Suppressor macrophage treated with lipopolysaccharide for 4 hours (primary cell): ENCODE data around the gene GSG1.
"Not testable (repeated sequence)": the region's sequence is repeated elsewhere in the genome, so short reads cannot be mapped to it uniquely, and the experiment has no call there.

Experiments used
- DNase-seq: peaks from one replicate; pipeline ENCODE4 v3.0.0-alpha.2; 2020

The GSG1 gene

DNA sequence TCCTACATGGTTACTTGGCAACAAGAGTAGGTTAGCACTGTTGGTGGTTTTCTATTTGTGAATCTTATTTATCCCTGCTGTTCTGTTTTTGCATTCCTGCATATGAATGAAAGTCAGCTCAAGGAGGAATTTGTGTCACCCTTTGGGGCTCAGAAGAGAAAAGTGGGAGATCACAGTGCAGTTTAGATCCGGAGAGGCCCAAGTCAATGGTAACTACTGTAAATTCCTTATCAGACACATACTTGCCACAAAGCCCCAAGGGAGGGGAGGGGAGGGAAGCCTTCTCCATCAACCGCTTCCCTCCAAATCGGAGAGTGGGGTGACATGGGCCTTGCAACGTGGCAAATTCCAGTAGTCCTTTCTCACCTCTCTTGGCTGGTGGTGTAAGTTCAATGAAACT, 15.0 kb downstream of the GSG1 start:
- no peak for DNase-seq

DNA sequence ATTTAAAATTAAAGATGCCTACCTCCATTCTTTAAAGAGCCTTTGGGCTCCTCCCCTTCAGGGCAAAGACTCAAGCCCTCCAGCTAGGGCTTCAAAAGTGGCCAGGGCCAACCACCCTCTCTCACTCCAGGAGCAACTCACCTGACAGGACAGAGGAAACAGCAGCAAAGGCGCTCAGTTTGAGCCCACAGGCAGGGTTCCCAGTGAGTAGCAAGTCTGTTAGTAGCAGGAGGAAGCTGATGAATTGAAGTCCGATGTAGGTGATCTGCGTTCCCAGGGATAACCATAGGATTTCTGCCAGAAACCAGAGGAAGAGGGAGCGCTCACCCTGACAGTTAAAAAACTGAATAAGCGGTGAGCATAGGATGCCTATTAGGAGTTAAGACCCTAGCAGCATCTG, 15.7 kb downstream of the GSG1 start:
- DNase-seq = no peak

DNA sequence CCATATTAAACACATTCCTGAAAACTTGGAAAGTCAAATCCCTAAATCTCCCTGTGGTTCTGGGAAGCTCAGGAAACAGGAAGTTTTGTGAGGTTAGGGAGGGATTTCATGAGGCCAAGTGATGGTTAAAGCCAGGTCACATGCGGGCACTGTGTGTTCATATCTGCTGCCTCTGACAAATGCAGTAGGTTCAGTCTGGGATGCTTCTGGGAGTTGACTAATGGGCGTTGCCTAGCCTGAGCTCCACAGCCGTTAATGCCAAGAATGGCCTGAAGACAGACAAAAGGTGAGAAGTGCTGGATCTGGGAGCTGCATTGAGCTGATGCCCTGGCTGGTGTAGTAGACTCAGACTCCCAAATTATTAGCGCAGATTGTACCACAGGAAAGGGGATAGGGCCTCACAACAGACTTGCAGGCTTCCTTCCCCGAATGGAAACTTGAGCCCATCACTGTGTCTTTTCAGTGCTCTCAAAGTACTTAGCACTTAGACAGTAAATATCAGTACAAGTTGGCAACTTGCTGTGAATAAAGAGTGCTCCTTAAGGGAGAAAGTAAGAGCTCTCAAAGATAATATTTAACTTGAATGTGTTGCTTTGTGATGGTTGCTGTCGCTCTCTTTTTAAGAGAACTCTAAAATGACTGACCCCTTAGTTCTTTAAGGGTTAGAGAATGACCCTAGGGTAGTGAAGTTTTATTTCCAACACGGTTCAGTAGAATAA, 17.3 kb downstream of the GSG1 start:
- DNase-seq = no peak

DNA sequence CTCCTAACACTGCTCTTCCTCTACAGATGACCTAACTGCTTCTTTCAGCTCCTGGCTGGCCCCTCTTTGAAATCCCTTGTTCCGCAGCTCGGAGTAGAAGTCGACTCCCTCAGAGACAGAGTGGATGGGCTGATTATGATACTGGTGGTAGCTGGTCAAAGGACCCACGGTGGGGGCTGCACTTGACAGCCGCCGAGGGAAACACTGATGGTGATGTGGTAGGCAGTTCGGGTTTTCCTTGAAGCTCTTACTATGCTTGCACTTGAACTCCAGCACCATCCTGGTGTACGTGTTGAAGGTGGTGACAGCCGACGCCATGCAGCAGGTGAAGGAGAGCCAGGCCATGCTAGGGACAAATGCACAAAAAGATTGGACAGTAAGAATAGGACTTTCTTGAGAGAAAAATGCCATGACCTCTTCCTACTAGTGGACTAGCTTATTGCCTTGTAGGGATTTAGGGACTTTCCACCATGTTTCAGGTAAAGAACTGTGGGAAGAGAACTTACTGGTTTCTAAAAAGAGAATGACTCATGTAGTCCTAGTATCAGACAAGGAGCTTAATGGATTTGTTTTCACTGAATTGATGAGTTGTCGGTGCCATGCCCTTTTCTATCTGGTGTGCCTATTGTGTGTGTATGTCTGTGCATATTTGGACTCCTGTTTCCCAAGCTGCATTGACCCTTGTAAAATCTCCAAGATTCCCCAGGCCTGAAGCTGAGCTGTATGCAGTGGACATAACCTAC, 18.4 kb downstream of the GSG1 start:
- DNase-seq = no peak

DNA sequence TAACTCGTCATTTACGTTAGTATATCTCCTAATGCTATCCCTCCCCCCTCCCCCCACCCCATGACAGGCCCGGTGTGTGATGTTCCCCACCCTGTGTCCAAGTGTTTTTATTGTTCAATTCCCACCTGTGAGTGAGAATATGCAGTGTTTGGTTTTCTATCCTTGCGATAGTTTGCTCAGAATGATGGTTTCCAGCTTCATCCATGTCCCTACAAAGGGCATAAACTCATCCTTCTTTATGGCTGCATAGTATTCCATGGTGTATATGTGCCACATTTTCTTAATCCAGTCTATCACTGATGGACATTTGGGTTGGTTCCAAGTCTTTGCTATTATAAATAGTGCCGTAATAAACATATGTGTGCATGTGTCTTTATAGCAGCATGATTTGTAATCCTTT, 19.8 kb downstream of the GSG1 start:
- not testable (repeated sequence) for DNase-seq

DNA sequence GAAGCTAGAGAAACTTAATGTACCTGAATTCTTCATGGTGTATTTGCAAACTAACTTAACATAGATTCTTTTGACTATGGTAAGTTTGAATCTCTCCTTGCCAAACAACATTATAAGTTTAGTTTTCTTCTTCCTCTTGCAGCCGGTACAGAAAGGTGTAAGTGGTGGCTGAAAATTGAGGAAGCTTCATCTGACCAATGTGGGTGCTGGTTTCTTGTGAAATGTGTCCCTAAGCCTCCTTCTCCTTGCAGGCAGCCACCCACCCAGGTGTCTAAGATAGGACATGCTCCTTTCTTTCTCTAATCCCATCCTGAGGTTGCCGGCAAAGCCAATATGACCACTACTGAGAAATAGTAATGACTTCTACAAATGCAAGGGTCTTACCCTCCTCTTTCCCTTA, 20.6 kb downstream of the GSG1 start:
- no peak for DNase-seq

DNA sequence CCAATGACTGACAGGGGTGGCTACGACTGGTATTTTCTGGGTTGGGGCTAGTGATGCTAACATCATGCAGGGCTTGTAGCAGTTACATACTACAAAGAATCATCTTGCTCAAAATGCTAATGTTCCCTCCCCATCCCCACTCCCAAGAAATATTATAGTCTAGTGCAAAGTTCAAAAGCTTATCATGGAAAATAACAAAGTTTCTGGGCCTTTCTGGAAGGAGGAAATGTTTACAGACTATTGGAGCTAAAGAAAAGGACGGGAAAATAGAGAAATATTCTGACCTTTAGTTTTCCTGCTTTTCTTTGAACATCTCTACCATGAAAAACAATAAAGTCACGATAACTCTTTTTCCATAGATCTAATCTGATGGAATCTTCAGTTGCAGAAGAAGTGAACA, 23.2 kb downstream of the GSG1 start:
- no peak for DNase-seq

DNA sequence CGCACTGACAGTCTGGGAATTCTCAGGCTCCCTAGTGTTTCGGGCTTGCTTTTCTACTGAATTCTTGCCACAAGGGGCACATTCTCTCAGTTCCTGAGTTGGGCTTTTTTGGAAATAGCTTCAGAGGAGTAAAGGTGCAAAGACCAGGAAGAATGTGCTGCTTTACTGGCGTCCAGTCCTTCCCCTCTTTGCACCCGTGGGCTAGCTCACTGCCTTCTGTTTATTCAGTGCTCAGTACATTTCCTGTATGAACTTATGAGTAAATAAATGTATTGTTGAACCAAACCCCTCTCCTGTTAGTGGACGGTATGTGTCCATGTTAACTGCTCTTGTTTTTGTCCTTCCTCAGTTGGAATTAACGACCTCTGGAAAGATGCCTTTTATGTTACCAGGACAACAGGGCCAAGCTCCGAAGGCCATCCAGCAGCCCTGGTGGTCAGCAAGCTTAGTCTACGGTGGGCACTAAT, 24.0 kb downstream of the GSG1 start:
- DNase-seq = no peak

DNA sequence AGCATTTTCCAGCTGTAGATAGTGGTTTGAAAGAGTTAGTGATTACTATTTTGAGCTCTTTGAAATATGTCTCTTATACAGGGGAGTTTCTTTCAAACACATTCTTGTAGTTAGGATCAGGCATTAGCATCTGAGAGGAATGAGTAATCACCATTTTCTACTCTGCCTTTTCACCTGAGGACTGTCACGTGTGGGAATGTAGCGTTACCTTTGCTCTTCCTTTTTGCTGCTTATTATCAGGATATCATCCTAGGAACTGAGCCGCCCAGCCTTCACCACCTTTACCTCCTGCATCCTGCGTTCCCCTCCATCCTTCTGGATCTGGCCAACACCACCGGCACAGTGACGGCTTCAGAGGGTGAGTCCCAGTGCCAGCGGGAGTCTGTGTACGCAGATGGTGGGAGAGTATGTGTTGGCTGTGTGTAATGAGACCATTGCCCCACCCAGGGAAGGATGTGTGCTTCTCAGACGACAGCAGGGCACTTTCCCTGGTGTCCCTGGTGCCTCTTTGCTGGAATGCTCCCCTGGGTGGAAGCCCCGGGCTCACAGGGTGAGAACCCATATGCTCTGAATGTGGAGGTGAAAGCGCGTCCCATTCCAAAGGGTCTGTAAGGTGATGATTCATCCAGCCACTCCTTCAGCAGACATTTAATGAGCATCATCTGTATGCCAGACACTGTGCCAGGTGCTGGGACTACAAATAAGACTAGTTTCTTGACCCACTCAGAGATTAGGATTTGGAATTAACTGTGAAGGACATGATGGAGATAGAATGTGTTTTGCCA, 27.5 kb downstream of the GSG1 start:
- no peak for DNase-seq

DNA sequence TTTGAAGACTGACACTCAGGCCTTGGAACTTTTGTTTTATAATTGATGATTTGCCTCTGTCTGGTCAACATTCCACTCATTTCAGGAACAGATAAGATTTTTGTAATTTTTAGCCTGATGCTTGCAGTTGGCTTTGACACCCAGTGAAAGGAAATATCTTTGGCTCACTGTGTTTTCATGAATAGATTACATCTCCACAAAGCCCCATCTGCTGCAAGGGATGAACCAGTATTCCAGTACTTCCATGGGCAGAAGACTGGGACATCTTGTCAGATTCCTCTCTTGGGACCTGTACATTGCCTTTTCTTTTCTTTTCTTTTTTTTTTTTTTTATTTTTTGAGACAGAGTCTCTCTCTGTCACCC, 28.4 kb downstream of the GSG1 start:
- no peak for DNase-seq

DNA sequence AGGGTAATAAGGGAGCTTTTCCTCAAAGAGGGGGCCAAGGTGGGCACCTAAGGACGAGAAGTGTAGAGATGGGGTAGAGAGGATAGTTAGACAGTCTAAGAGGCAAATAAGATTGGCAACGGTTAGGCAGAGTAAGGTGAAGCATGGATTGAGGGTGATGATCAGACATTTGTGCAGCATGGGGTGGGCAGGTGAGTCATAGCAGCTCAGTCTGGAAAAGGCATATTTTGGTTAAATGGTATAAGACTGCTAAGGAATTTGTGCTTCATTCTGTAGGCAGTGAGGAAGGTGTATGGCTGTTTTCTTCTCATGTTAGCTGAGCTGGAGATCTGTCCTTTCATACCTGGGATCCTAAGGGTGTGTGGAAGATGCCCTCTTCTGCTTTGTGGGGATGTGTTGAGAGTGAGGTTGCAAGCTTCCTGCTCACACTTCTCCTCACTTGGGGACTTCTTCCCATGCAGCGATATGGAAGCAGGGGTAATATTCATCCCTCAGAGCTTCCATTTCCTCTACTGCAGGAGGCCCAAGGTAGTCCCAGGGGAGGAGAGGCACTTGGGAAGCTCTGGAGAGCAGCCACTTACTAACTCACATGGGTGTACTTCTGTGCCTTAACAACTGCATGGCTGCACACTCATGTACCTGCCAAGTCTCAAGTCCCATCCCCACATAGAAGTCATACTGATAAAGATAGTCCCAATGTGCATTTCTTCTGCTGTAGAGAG, 28.9 kb downstream of the GSG1 start:
- DNase-seq = no peak

DNA sequence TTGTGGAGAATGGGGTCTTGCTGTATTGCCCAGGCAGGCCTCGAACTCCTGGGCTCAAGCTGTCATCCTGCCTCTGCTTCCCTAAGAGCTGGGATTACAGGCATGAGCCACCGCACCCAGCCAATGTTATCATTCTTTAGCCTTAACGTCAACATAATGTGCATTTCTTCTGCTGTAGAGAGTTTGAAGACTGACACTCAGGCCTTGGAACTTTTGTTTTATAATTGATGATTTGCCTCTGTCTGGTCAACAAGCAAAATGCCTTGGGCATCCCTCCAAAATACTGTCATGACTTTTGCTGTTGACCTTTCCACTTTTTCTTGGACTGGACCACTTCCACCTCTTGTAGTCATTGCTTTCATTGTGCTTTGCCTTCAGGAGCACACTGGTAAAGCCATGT, 30.3 kb downstream of the GSG1 start:
- DNase-seq = no peak

DNA sequence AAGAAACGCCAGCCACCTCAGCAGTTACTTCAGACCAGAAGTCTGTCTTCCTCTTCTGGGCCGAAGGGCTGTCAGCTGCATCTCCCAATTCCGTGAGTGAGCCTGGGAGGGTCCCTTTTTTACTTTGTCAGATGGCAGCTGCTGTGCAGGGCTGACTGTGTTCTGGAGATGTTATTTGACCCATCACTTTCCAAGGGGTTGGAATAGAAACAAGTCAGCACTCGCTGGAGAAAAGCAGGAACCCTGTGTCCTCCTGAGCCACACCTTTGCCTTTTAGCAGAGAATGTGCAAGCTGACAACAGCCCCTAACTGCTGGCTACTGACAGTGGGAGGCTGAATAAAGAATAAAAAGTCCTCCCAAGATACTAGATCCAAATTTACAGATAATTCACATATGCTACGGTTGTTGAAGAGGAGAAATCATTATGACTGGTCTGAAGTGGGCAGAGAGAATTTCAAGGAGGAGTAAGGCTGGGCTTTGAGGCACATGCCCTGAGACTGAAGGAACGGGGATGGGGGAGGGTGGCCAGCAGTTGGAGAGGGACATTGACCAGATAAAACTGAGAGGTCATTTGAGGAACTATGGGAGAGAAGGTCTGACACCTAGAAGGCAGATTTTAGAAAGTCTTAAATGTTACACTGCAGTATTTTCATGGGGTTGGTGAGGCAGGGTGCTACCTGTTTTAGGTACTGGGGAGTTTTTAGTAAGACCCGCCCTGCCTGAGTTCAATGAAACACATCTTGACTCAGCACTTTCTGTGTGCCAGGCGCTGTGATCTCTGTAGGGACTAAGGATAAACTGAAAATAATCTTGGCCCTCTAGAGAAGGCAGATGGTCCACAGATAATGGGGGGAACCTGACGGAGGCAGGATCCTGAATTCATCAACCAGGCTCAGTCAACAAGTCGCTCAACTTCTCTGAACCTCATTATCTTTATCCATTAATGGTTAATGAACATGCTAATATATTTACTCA, 31.9 kb downstream of the GSG1 start:
- no peak for DNase-seq

DNA sequence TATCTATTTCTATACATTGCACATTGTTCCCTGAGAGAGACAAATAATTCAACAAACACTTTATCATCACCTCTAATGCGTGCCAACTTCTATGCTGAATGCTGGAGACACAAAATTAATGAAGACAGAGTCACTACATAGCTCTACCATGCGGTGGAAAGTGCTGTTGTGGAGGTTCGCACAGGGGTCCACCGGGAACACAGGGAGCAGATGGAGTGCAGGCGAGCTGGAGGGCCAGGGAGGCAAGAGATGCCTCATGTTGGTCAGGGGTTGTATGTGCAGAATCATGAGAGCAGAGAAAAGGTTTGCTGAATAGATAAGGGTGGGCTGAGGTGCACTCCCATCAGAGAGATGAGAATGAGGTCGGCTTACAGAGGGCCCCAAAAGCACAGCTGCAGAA, 34.1 kb downstream of the GSG1 start:
- DNase-seq = no peak

DNA sequence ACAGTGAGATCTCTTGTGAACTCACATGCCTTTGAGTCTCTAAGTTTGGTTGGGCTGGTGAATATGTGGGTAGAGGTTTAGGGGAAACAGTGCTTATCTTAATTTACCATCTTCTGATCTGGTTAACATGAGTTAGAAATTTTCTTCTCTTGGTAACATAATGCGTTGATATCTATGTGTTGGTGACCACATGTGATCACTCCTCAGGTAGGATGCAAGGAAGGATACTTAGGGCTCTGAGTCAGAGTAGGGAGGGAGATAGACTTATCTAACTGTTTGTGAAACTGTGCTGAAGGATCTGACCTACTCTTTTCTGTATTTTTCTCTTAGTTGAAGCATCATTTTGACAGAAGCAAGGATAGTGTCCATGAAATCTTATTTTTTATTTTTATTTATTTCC, 36.1 kb downstream of the GSG1 start:
- DNase-seq = no peak

DNA sequence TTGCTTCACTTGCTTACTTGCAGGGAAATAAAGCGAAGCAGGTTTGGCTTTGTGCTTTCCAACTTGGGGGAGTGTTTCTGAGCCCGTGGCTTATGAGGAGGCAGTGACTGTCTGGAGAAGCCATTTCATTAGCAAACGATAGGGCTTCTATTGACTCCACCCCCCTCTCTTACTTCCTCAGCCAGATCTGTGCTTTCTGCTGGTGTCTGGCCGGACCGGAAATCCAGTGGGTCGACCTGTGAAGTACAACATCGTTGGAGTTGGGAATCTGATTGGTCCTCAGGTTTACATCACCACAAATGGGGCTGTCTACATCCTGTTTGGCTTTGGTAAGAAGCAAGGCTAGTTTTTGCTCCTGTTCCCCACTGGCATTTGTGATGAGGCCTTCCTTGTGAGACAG, 37.0 kb downstream of the GSG1 start:
- no peak for DNase-seq

DNA sequence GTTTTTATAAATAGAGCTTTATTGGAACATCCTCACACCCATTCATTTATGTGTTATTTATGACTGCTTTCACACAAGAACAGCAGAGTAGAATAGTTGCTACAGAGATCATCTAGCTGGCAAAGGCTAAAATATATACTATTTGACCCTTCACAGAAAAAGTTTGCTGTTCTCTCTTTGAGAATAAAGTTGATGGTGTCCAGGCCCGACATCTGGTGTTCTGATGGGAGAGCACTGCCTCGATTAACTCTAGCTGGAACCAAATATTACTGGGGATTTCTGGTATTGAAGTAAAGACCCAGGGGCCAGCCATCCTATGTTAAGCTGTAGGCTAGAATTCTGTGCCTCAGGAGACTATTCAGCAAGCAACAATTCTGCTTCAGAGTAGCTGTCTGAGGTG, 37.5 kb downstream of the GSG1 start:
- DNase-seq = no peak

DNA sequence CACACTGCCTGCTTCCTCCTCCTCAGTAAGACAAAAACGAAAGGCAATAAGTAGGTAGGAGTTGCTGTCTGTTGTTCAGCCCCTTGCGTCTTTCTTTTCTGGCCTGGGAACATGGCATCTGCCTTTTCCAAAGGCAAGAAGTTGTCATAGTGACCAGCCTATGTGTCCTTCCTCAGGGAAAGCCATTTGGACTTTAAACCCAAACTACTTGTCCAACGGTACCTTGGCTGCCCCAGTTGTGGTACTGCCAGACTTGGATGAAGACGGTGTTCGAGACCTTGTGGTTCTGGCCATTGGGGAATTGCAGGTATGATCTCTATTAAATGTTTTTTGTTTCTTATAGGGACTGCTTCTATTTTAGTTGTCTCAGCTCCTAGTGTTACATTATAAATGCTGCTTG, 40.8 kb downstream of the GSG1 start:
- no peak for DNase-seq

DNA sequence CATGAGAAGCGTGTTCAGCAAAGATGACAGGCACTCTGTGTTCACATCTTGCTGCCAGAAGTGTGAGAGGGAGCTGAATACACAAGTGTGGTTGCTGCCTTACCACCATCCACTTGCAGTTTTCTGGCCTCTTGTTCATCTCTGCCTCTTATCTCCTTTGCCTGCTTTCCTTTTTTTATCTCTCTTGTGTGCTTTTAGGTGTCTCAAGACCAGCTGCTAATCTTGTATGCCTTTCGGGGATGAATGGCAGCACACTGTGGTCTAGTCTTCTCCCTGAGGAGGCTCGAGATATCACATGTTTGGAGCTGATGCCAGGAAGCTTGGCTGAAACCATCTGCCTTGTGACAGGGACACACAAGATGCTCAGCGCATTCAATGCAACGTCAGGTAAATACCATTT, 42.1 kb downstream of the GSG1 start:
- DNase-seq = no peak

DNA sequence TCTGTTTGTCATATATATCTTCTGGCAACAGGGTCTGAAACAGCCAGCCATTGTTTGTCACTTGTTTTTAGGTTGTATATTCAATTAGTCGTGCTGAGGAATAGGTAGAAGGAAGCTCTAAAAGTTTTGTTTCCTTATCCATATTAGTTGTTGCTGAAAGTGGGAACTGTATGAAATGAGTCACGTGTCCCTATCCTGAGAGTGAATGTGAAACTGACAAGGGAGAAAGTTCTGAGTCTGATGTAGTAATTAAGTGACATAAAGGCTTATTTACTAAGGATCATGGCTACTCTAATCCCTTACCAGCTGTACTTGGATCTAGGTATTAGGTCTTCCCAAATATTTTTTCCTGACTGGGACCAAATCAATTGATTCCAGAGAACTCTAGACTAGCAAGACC, 42.9 kb downstream of the GSG1 start:
- DNase-seq = peak; percentile 78

DNA sequence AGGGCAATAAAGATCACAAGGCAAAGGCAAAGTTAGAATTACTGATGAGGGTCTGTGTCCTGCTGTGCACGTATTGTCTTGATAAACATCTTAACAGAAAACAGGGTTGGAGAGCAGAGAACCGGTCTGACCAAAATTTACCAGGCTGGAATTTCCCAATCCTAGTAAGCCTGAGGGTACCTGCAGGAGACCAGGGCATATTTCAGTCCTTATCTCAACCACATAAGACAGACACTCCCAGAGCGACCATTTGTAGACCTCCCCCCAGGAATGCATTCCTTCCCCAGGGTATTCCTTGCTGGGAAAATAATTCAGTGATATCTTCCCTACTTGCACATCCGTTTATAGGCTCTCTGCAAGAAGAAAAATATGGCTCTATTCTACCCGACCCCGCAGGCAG, 49.9 kb downstream of the GSG1 start:
- DNase-seq = not testable (repeated sequence)

DNA sequence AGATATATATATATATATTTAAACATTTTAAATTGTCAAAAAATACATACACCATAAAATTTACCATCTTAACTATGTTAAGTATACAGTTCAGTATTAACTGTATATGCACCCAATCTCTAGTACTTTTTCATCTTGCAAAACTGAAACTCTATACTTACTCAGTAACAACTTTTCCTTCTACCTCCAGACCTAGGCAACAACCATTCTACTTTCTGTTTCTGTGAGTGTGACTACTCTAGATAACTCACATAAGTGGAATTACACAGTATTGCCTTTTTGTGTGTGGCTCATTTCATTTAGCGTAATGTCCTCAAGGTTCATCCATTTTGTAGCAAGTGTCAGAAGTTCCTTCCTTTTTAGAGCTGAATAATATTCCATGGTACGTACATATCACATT, 51.0 kb downstream of the GSG1 start:
- DNase-seq = peak; percentile 15
